MM.1S (cell line): ENCODE measurements around the gene ZBTB46.
A peak's percentile ranks its signal among the peaks of the same experiment; 100 is the strongest.

Experiments used
- DNase-seq: peaks from one replicate; pipeline ENCODE4 v3.0.0-alpha.2; 2015
- H2AFZ ChIP-seq: fragments of 300-600 bp; sonication (generic); 2 replicates; pipeline ENCODE4 v1.6.0; 2016; ENCODE audit warnings: antibody characterized with exemption, low read length
- H3F3A ChIP-seq: fragments of 300-600 bp; sonication (generic); 2 replicates; pipeline ENCODE4 v1.6.1; 2016; ENCODE audit warnings: mild to moderate bottlenecking, antibody characterized with exemption, low read length, moderate library complexity, mixed read lengths; ENCODE audit not compliant: insufficient read depth
- H3K27ac ChIP-seq: fragments of 300-600 bp; sonication (generic); 2 replicates; pipeline ENCODE4 v1.5.1; 2016; ENCODE audit warnings: mild to moderate bottlenecking, low read length
- H3K27me3 ChIP-seq: fragments of 300-600 bp; sonication (generic); replicated peaks from 2 replicates; pipeline ENCODE4 v1.6.0; 2016; ENCODE audit warnings: low read length; ENCODE audit not compliant: insufficient read depth
- H3K36me3 ChIP-seq: fragments of 300-600 bp; sonication (generic); replicated peaks from 2 replicates; pipeline ENCODE4 v1.6.1; 2016; ENCODE audit warnings: mild to moderate bottlenecking, low read length, mixed read lengths; ENCODE audit not compliant: insufficient read depth
- H3K4me1 ChIP-seq: fragments of 300-600 bp; sonication (generic); 2 replicates; pipeline ENCODE4 v1.6.1; 2016; ENCODE audit warnings: low read length, mixed read lengths
- H3K4me2 ChIP-seq: fragments of 300-600 bp; sonication (generic); 2 replicates; pipeline ENCODE4 v1.6.0; 2016; ENCODE audit warnings: low read depth, low read length
- H3K4me3 ChIP-seq: fragments of 300-600 bp; sonication (generic); 2 replicates; pipeline ENCODE4 v1.5.1; 2016; ENCODE audit warnings: low read length, mixed read lengths
- H3K79me2 ChIP-seq: fragments of 300-600 bp; sonication (generic); 2 replicates; pipeline ENCODE4 v1.6.1; 2016; ENCODE audit warnings: mixed run types, low read length, mixed read lengths
- H3K9ac ChIP-seq: fragments of 300-600 bp; sonication (generic); 2 replicates; pipeline ENCODE4 v1.6.1; 2016; ENCODE audit warnings: low read length, mixed read lengths
- H3K9me2 ChIP-seq: fragments of 300-600 bp; sonication (generic); replicated peaks from 2 replicates; pipeline ENCODE4 v1.6.1; 2016; ENCODE audit warnings: mild to moderate bottlenecking, low read length, mixed read lengths; ENCODE audit not compliant: insufficient read depth
- H3K9me3 ChIP-seq: fragments of 300-600 bp; sonication (generic); replicated peaks from 2 replicates; pipeline ENCODE4 v1.6.1; 2016; ENCODE audit warnings: mild to moderate bottlenecking, low read length, mixed read lengths; ENCODE audit not compliant: insufficient read depth
- H4K20me1 ChIP-seq: fragments of 300-600 bp; sonication (generic); 2 replicates; pipeline ENCODE4 v1.6.1; 2016; ENCODE audit warnings: mild to moderate bottlenecking, low read length, moderate library complexity, mixed read lengths; ENCODE audit not compliant: insufficient read depth
- EZH2 ChIP-seq: fragments of 300-600 bp; sonication (generic); optimal IDR thresholded peaks from 2 replicates; pipeline ENCODE3; 2017; ENCODE audit warnings: low read depth, mild to moderate bottlenecking, antibody characterized with exemption, low read length, mixed read lengths
- EZH2phosphoT487 ChIP-seq: fragments of 300-600 bp; sonication (generic); IDR thresholded peaks from 2 replicates; pipeline ENCODE4 v1.6.1; 2018; ENCODE audit warnings: antibody characterized with exemption, low read length
- TF ChIP-seq, protein P1 (sequence below): fragments of 300-600 bp; sonication (generic); IDR thresholded peaks from 2 replicates; pipeline ENCODE4 v1.5.1; 2016; ENCODE audit warnings: antibody characterized with exemption, low read length, mixed read lengths

ZBTB46 gene

DNA sequence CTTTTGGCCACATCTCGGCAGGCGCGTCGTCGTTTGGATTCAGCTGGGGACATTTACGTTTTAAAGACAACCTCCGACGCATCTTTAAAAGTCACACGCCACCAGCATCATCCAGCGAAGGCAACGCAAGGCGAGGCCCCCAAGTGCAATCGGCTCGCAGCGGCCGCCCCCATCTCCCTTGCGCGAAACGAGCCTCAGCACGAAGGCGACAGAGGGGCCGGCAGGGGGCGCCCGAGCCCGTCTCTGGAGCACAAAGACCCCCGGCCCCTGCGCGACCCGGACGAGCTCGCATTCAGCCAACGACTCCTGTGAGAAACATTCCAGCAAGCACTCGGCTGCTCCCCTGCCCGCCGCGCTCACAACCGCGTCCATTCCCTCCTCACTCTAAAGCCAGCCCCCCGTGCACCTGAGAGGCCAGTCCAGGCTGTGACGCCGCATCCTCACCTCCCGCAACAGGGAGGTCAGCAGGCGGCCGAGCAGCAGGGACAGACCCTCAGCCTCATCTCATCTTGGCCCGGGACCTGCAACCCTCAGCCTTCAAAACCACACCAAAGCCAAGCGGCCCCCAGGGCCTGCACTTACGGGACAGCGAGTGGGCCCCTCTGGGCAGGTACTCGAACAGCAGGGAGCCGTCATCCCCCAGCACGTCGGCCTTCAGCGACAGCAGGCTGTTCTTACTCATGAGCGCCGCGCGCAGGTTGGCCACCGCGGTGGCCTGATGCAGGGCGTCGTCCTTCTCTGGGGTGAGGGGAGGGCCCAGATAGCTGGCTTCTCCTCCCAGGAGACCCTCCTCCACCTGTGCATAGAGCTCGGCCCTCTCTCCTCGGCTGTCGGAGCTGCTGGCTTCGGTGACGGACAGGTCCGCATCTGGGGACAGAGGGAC is 55.7 kb downstream of the ZBTB46 start:
- H3K27me3 ChIP-seq: peaks cover 58% of the 10 kb centered on the region
- no peaks in the 10 kb centered on the region for H3K9me2 ChIP-seq
- H3F3A ChIP-seq: no peaks in the 10 kb centered on the region
- H3K4me3 ChIP-seq: no peak overlapping the region
- no peaks in the 10 kb centered on the region for H3K79me2 ChIP-seq
- H3K36me3 ChIP-seq: no peaks in the 10 kb centered on the region
- no peak overlapping the region for H3K9ac ChIP-seq
- TF ChIP-seq EZH2phosphoT487 (no peak), EZH2 (no peak)
- TF ChIP-seq, protein P1, sequence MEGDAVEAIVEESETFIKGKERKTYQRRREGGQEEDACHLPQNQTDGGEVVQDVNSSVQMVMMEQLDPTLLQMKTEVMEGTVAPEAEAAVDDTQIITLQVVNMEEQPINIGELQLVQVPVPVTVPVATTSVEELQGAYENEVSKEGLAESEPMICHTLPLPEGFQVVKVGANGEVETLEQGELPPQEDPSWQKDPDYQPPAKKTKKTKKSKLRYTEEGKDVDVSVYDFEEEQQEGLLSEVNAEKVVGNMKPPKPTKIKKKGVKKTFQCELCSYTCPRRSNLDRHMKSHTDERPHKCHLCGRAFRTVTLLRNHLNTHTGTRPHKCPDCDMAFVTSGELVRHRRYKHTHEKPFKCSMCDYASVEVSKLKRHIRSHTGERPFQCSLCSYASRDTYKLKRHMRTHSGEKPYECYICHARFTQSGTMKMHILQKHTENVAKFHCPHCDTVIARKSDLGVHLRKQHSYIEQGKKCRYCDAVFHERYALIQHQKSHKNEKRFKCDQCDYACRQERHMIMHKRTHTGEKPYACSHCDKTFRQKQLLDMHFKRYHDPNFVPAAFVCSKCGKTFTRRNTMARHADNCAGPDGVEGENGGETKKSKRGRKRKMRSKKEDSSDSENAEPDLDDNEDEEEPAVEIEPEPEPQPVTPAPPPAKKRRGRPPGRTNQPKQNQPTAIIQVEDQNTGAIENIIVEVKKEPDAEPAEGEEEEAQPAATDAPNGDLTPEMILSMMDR: peak; percentile 25
- H3K4me1 ChIP-seq: no peaks in the 10 kb centered on the region; the same call in 1 of the 2 replicates
- H3K27ac ChIP-seq: no peak overlapping the region
- H4K20me1 ChIP-seq: no peaks in the 10 kb centered on the region
- H3K4me2 ChIP-seq: no peak overlapping the region
- DNase-seq: no peak
- no peak overlapping the region for H2AFZ ChIP-seq
- H3K9me3 ChIP-seq: no peaks in the 10 kb centered on the region

DNA sequence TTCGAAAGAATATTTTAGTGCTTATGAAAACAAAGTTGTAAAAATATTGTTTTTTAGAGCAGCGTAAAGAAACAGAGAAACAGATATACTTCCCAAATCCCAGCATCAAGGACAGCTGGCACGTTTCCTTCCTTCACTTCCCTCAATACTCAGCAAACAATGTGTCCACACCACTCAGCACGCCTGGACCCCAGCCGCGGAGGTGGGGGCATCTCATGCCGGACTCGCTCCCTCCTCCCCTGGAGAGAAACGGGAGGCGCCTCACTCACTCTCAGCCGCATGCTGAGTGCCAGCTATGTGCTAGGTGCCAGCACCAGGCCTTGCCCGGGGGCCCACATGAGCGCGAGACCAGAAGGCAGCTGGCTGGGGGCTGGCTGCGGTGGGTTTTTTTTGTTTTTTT is 56.8 kb downstream of the ZBTB46 start:
- Histone ChIP-seq H2AFZ (no peak overlapping the region), H3K9me3 (no peaks in the 10 kb centered on the region), H3K9me2 (no peaks in the 10 kb centered on the region), H3F3A (no peaks in the 10 kb centered on the region), H3K27me3 (peaks cover 60% of the 10 kb centered on the region), H3K4me3 (no peak overlapping the region), H3K4me2 (no peak overlapping the region), H3K4me1 (no peaks in the 10 kb centered on the region; the same call in 1 of the 2 replicates), H3K27ac (no peak overlapping the region), H3K36me3 (no peaks in the 10 kb centered on the region), H3K9ac (no peak overlapping the region), H3K79me2 (no peaks in the 10 kb centered on the region), H4K20me1 (no peaks in the 10 kb centered on the region)
- DNase-seq: no peak
- TF ChIP-seq EZH2phosphoT487 (no peak), EZH2 (no peak)
- TF ChIP-seq, protein P1: no peak

DNA sequence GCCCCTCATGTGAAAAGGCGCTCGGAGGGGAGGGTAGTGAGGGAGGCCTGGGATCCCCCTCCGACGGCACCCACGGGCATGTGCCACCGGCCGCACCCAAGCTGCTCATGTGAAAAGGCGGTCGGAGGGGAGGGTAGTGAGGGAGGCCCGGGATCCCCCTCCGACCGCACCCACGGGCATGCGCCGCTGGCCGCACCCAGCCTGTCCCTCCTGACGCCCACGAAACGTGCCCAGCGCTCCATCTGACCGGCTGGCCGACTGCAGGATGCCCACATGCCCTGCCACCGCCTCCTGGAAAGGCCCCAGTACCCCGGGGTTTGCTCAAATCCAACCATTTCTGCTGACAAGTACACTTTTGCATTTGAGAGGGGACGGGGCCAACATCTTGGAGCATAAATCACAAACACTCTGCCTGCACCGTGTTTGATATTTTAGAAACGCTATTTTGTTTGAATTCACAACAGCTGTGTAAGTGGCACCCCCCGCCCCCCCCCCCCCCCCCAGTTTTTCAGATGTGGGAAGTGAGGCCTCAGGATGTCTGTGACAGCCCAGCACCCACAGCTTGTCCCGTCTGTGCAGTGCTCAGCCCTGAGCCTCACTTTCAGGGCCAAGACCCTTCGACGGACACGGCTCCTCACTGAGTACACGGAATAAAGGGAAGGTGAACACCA is 57.4 kb downstream of the ZBTB46 start:
- H3K4me2 ChIP-seq: no peak overlapping the region
- H3K4me1 ChIP-seq: no peaks in the 10 kb centered on the region; the same call in 1 of the 2 replicates
- H3K27me3 ChIP-seq: peaks cover 64% of the 10 kb centered on the region
- no peak overlapping the region for H3K9ac ChIP-seq
- no peak overlapping the region for H3K4me3 ChIP-seq
- no peaks in the 10 kb centered on the region for H3K9me2 ChIP-seq
- H3K36me3 ChIP-seq: no peaks in the 10 kb centered on the region
- no peaks in the 10 kb centered on the region for H3K79me2 ChIP-seq
- DNase-seq: no peak
- no peak overlapping the region for H2AFZ ChIP-seq
- no peak overlapping the region for H3K27ac ChIP-seq
- no peaks in the 10 kb centered on the region for H3F3A ChIP-seq
- TF ChIP-seq EZH2phosphoT487 (no peak), EZH2 (no peak)
- TF ChIP-seq, protein P1: no peak
- no peaks in the 10 kb centered on the region for H4K20me1 ChIP-seq
- no peaks in the 10 kb centered on the region for H3K9me3 ChIP-seq
